MM.1S (cell line): ENCODE results near the gene TBC1D5.

Source experiments
- DNase-seq: peaks from one replicate; pipeline ENCODE4 v3.0.0-alpha.2; 2015
- H2AFZ ChIP-seq: fragments of 300-600 bp; sonication (generic); 2 replicates; pipeline ENCODE4 v1.6.0; 2016; ENCODE audit warnings: antibody characterized with exemption, low read length
- H3F3A ChIP-seq: fragments of 300-600 bp; sonication (generic); 2 replicates; pipeline ENCODE4 v1.6.1; 2016; ENCODE audit warnings: mild to moderate bottlenecking, antibody characterized with exemption, low read length, moderate library complexity, mixed read lengths; ENCODE audit not compliant: insufficient read depth
- H3K27ac ChIP-seq: fragments of 300-600 bp; sonication (generic); 2 replicates; pipeline ENCODE4 v1.5.1; 2016; ENCODE audit warnings: mild to moderate bottlenecking, low read length
- H3K27me3 ChIP-seq: fragments of 300-600 bp; sonication (generic); replicated peaks from 2 replicates; pipeline ENCODE4 v1.6.0; 2016; ENCODE audit warnings: low read length; ENCODE audit not compliant: insufficient read depth
- H3K36me3 ChIP-seq: fragments of 300-600 bp; sonication (generic); replicated peaks from 2 replicates; pipeline ENCODE4 v1.6.1; 2016; ENCODE audit warnings: mild to moderate bottlenecking, low read length, mixed read lengths; ENCODE audit not compliant: insufficient read depth
- H3K4me1 ChIP-seq: fragments of 300-600 bp; sonication (generic); 2 replicates; pipeline ENCODE4 v1.6.1; 2016; ENCODE audit warnings: low read length, mixed read lengths
- H3K4me2 ChIP-seq: fragments of 300-600 bp; sonication (generic); 2 replicates; pipeline ENCODE4 v1.6.0; 2016; ENCODE audit warnings: low read depth, low read length
- H3K4me3 ChIP-seq: fragments of 300-600 bp; sonication (generic); 2 replicates; pipeline ENCODE4 v1.5.1; 2016; ENCODE audit warnings: low read length, mixed read lengths
- H3K79me2 ChIP-seq: fragments of 300-600 bp; sonication (generic); 2 replicates; pipeline ENCODE4 v1.6.1; 2016; ENCODE audit warnings: mixed run types, low read length, mixed read lengths
- H3K9ac ChIP-seq: fragments of 300-600 bp; sonication (generic); 2 replicates; pipeline ENCODE4 v1.6.1; 2016; ENCODE audit warnings: low read length, mixed read lengths
- H3K9me2 ChIP-seq: fragments of 300-600 bp; sonication (generic); replicated peaks from 2 replicates; pipeline ENCODE4 v1.6.1; 2016; ENCODE audit warnings: mild to moderate bottlenecking, low read length, mixed read lengths; ENCODE audit not compliant: insufficient read depth
- H3K9me3 ChIP-seq: fragments of 300-600 bp; sonication (generic); replicated peaks from 2 replicates; pipeline ENCODE4 v1.6.1; 2016; ENCODE audit warnings: mild to moderate bottlenecking, low read length, mixed read lengths; ENCODE audit not compliant: insufficient read depth
- H4K20me1 ChIP-seq: fragments of 300-600 bp; sonication (generic); 2 replicates; pipeline ENCODE4 v1.6.1; 2016; ENCODE audit warnings: mild to moderate bottlenecking, low read length, moderate library complexity, mixed read lengths; ENCODE audit not compliant: insufficient read depth
- CTCF ChIP-seq: fragments of 300-600 bp; sonication (generic); IDR thresholded peaks from 2 replicates; pipeline ENCODE4 v1.5.1; 2016; ENCODE audit warnings: antibody characterized with exemption, low read length, mixed read lengths
- EZH2 ChIP-seq: fragments of 300-600 bp; sonication (generic); optimal IDR thresholded peaks from 2 replicates; pipeline ENCODE3; 2017; ENCODE audit warnings: low read depth, mild to moderate bottlenecking, antibody characterized with exemption, low read length, mixed read lengths
- EZH2phosphoT487 ChIP-seq: fragments of 300-600 bp; sonication (generic); IDR thresholded peaks from 2 replicates; pipeline ENCODE4 v1.6.1; 2018; ENCODE audit warnings: antibody characterized with exemption, low read length

The TBC1D5 gene

GRCh38 chr3:17634964-17635363 is 107.5 kb downstream of the TBC1D5 start:
- no peaks in the 10 kb centered on the region for H3K27me3 ChIP-seq
- TF ChIP-seq CTCF = no peak
- TF ChIP-seq EZH2phosphoT487 = no peak
- no peak for TF ChIP-seq EZH2
- no peaks in the 10 kb centered on the region for H3F3A ChIP-seq
- no peak overlapping the region for H3K4me2 ChIP-seq
- no peak overlapping the region for H3K27ac ChIP-seq
- H3K4me1 ChIP-seq = peaks cover 8% of the 10 kb centered on the region
- H3K4me3 ChIP-seq = no peak overlapping the region
- H3K9ac ChIP-seq = no peak overlapping the region
- H3K36me3 ChIP-seq = no peaks in the 10 kb centered on the region
- no peak for DNase-seq
- H3K9me2 ChIP-seq = no peaks in the 10 kb centered on the region
- H4K20me1 ChIP-seq = no peaks in the 10 kb centered on the region
- H3K79me2 ChIP-seq = no peaks in the 10 kb centered on the region
- H3K9me3 ChIP-seq = no peaks in the 10 kb centered on the region
- H2AFZ ChIP-seq = no peak overlapping the region

GRCh38 chr3:17634201-17634600 is 108.2 kb downstream of the TBC1D5 start:
- TF ChIP-seq EZH2 (no peak), EZH2phosphoT487 (no peak), CTCF (no peak)
- Histone ChIP-seq H3K36me3 (no peaks in the 10 kb centered on the region), H3K4me3 (no peak overlapping the region), H3K9me3 (no peaks in the 10 kb centered on the region), H3K27me3 (no peaks in the 10 kb centered on the region), H3K79me2 (no peaks in the 10 kb centered on the region), H3K9me2 (no peaks in the 10 kb centered on the region), H3K4me2 (no peak overlapping the region), H3K4me1 (peaks cover 8% of the 10 kb centered on the region), H3K27ac (no peak overlapping the region), H4K20me1 (no peaks in the 10 kb centered on the region), H3F3A (no peaks in the 10 kb centered on the region), H3K9ac (no peak overlapping the region), H2AFZ (no peak overlapping the region)
- DNase-seq = no peak

- Histone ChIP-seq H3K36me3 (no peaks in the 10 kb centered on the region), H3K27ac (no peak overlapping the region), H4K20me1 (no peaks in the 10 kb centered on the region), H3K9ac (no peak overlapping the region), H3K27me3 (no peaks in the 10 kb centered on the region), H3K79me2 (no peaks in the 10 kb centered on the region), H2AFZ (no peak overlapping the region), H3K4me2 (peak overlapping the region; percentile 50; the same call in 1 of the 2 replicates), H3K9me3 (no peaks in the 10 kb centered on the region), H3K4me3 (no peak overlapping the region), H3K9me2 (no peaks in the 10 kb centered on the region), H3K4me1 (peaks cover 8% of the 10 kb centered on the region), H3F3A (no peaks in the 10 kb centered on the region)
- TF ChIP-seq CTCF (no peak), EZH2phosphoT487 (no peak), EZH2 (no peak)
- peak; percentile 86 for DNase-seq
These were observed 109.9 kb downstream of the TBC1D5 start for GRCh38 chr3:17632401-17633100.
